A549 (cell line): ENCODE results near the gene CTNNBL1. TPM values are rescaled to one million over a fixed set of nuclear protein-coding genes. Genes with fewer than 3 reads are reported as not detected.

Experiments used
- ATAC-seq, 2 experiments: fragments of 200-7000 bp in 1 of 2; fragments of >200 bp in 1 of 2; cut with Nextera tagmentation in 1 of 2; cut with Tn5 transposase in 1 of 2; 3 replicates each; pipeline versions ENCODE4 v1.8.0 to v1.9.1; 2018 to 2020; ENCODE audit warnings: mild to moderate bottlenecking in 1 of 2, moderate library complexity in 1 of 2
- CTCF ChIA-PET: fragments of 300-600 bp; sonication (Branson Sonifier 250); formaldehyde crosslinking; extraction: SDS; loops from one replicate; lab custom pipeline; 2021; ENCODE audit warnings: antibody characterized with exemption, inconsistent platforms; lab: Yijun Ruan, JAX
- POLR2A ChIA-PET: fragments of 350-600 bp; formaldehyde crosslinking; extraction: SDS; loops from one replicate; lab custom pipeline; 2021; ENCODE audit warnings: antibody characterized with exemption, inconsistent platforms; lab: Yijun Ruan, JAX
- DNase-seq, 2 experiments: peaks; one replicate each; pipeline versions ENCODE4 v3.0.0 to v3.0.0-alpha.2; 2011 to 2016; ENCODE audit warnings: low read depth in 1 of 2, low spot score in 1 of 2
- FAIRE-seq: peaks from 2 replicates; lab custom pipeline; 2011; peaks lifted over from hg19 to GRCh38; lab: Jason Lieb, UNC
- H3K27ac ChIP-seq, 2 experiments: fragments of >200 bp; sonication (Bioruptor Twin); formaldehyde crosslinking; 3 replicates each; pipeline ENCODE4 v1.5.1; 2016 to 2017
- H3K4me1 ChIP-seq: fragments of >200 bp; sonication (Bioruptor Twin); formaldehyde crosslinking; 3 replicates; pipeline ENCODE4 v1.6.1; 2016
- H3K4me2 ChIP-seq: fragments of >200 bp; sonication (Bioruptor Twin); formaldehyde crosslinking; 3 replicates; pipeline ENCODE4 v1.6.1; 2016
- H3K4me3 ChIP-seq: fragments of >200 bp; sonication (Bioruptor Twin); formaldehyde crosslinking; 3 replicates; pipeline ENCODE4 v1.5.1; 2016
- H3K9me3 ChIP-seq: fragments of >200 bp; sonication (Bioruptor Twin); formaldehyde crosslinking; 3 replicates; pipeline ENCODE4 v1.6.1; 2016
- CTCF ChIP-seq: fragments of >200 bp; sonication (Bioruptor Twin); formaldehyde crosslinking; IDR thresholded peaks from 3 replicates; pipeline ENCODE4 v1.5.1; 2016
- EHMT2 ChIP-seq: fragments of 200-600 bp; sonication (generic); IDR thresholded peaks from 2 replicates; pipeline ENCODE4 v1.6.1; 2016; ENCODE audit warnings: antibody characterized with exemption, low read depth, mild to moderate bottlenecking, moderate library complexity
- ESRRA ChIP-seq: fragments of 150-350 bp; IDR thresholded peaks from 2 replicates; pipeline ENCODE4 v1.6.1; 2014; ENCODE audit warnings: mild to moderate bottlenecking, low read length, borderline replicate concordance
- FOSB ChIP-seq: fragments of 250-450 bp; sonication (Bioruptor Pico); IDR thresholded peaks from 2 replicates; pipeline ENCODE4 v1.5.0; 2020; ENCODE audit warnings: mild to moderate bottlenecking, moderate library complexity
- HDAC2 ChIP-seq: fragments of 200-600 bp; sonication (generic); IDR thresholded peaks from 2 replicates; pipeline ENCODE4 v1.6.1; 2016
- MAX ChIP-seq: IDR thresholded peaks from 2 replicates; pipeline ENCODE4 v1.6.1; 2012
- RAD21 ChIP-seq, 2 experiments: fragments of >200 bp in 1 of 2; sonication (Bioruptor Twin) in 1 of 2; formaldehyde crosslinking in 1 of 2; IDR thresholded peaks in 1 of 2; conservative IDR thresholded peaks in 1 of 2; 2 replicates in 1 of 2; 3 replicates in 1 of 2; pipeline ENCODE4 v1.6.1; 2012 to 2018; ENCODE audit warnings: inconsistent platforms in 1 of 2
- REST ChIP-seq: fragments of 200-600 bp; sonication (generic); IDR thresholded peaks from 2 replicates; pipeline ENCODE4 v1.6.1; 2016; ENCODE audit warnings: antibody characterized with exemption, mild to moderate bottlenecking, moderate library complexity
- SMC3 ChIP-seq: fragments of >200 bp; sonication (Bioruptor Twin); formaldehyde crosslinking; IDR thresholded peaks from 3 replicates; pipeline ENCODE4 v1.6.1; 2018; ENCODE audit warnings: inconsistent platforms
- TP53 ChIP-seq: fragments of 250-450 bp; sonication (Bioruptor Pico); IDR thresholded peaks from 2 replicates; pipeline ENCODE4 v1.5.0; 2021; ENCODE audit warnings: mild to moderate bottlenecking, moderate library complexity
- WGBS: methylation state at CpG from one replicate; pipeline ENCODE4 v1.1.6; 2017; ENCODE audit errors: missing lambda C conversion rate; 5-methylcytosine and 5-hydroxymethylcytosine counted together
- polyA plus RNA-seq, 4 experiments: library from polyadenylated mRNA; depleted of rRNA in 3 of 4; stranded (reverse); fragments of >200 nt; fragmentation: RNase III in 1 of 4; extraction: RNeasy Plus Mini Kit Qiagen cat#74134 plus additional on column Dnase treatment in 1 of 4; gene quantifications; 2 replicates in 3 of 4; 3 replicates in 1 of 4; pipeline ENCODE4 v1.2.3, GENCODE V29; 2011 to 2017

The CTNNBL1 gene
- polyA plus RNA-seq, 2 of the 4 experiments (the other 2 are of a cell fraction): 41.0 to 59.9 TPM

GRCh38 chr20:37901240-37901639, 207.4 kb downstream of the CTNNBL1 start:
- CTCF ChIA-PET: interaction anchor here (0.7 to 1.7 kb wide), 6 partner anchors 10 to 513 kb away, joined by 3 to 8 read pairs (median 4); no protein-coding TSS in a partner anchor
- POLR2A ChIA-PET: no interaction called here
- TF ChIP-seq TP53: no peak
- TF ChIP-seq REST: peak; percentile 54; the same call in 1 of the 2 replicates
- FAIRE-seq: no peak
- no peak for ATAC-seq
- 55% methylated on average over 18 of the region's 18 CpGs for WGBS
- H3K4me2 ChIP-seq: no peak overlapping the region
- peaks cover 10% of the 10 kb centered on the region; the same call in 2 of the 3 replicates for H3K4me1 ChIP-seq
- H3K9me3 ChIP-seq: no peaks in the 10 kb centered on the region
- H3K4me3 ChIP-seq: no peak overlapping the region
- DNase-seq: no peak
- H3K27ac ChIP-seq: no peak overlapping the region

- CTCF ChIA-PET: interaction anchor here (0.6 to 1.9 kb wide), 31 partner anchors 9 to 881 kb away, joined by 3 to 8 read pairs (median 4); no protein-coding TSS in a partner anchor
- FAIRE-seq: no peak
- Histone ChIP-seq H3K27ac (peak overlapping the region; percentile 85 to 91; a peak in 5 of 6 replicates), H3K4me3 (peak overlapping the region; percentile 82), H3K4me1 (peaks cover 16% of the 10 kb centered on the region), H3K9me3 (no peaks in the 10 kb centered on the region), H3K4me2 (peak overlapping the region; percentile 73)
- POLR2A ChIA-PET: no interaction called here
- peak; percentile 77 to 89 for DNase-seq
- TF ChIP-seq EHMT2 (peak; percentile 88), RAD21 (conservative IDR thresholded peaks at IDR 0.05 in 1 of 2, IDR thresholded peaks at IDR 0.05 in 1 of 2) (peak; percentile 79 to 82), FOSB (no peak), CTCF (peak; percentile 62), ESRRA (no peak), SMC3 (peak; percentile 63), HDAC2 (peak; percentile 89; the same call in 1 of the 2 replicates), MAX (no peak), REST (peak; percentile 80), TP53 (0 out of 2 replicates have a peak, but pooled peaks have one; percentile 36)
- 21% methylated on average over 26 of the region's 38 CpGs for WGBS
- ATAC-seq: peak; percentile 71 to 84
These were observed 208.0 kb downstream of the CTNNBL1 start for GRCh38 chr20:37901654-37902503.
